ENCODE results near the gene CAMTA1.

CAMTA1 gene

DNA sequence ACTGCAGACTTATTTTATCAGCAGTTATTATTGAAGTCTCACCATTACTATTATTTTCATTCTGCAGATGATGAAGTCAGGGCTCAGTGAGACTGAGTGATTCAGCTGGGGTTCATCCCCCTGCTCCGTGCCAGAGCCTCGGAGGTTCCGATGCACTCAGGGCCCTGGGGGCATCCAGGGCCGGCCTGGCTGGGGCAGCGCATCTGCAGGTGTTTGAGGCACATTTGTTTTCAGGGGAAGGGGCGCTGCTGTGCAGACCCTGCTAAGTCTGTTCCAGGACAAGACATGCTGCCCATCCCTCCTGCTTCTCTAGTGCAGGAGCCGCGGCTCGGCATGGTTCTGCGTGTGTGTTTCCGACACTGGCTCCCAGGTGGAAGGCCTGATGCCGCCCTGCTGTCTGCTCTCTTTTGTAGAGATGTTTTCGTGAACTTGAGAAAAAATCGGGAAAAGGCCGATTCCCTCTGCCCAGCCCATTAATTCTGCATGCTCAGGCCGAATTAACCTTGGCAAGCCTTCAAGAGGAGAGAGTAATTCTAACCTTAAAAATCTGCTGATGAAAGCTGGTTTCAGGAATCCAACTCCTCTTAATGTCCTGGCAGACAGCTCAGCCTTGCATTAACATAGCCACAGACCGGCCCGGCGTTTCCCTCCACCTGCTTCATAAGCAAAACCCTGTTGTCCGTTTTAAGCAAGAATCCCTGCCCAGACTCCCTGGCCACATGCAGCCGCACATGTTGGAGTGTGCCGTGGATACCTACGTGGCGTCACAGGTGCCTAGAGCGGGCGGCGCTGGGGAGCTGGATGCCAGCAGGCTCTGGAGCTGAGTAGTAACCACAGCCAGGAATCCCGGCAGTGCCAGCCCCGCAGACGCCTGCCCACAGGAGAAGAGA, 669.9 kb downstream of the CAMTA1 start:
- H3K4me3 ChIP-seq (ENCODE audit: low read length), result no peak overlapping the region
- DNase-seq (ENCODE audit: low read depth), result no peak
- TF ChIP-seq, protein P1, sequence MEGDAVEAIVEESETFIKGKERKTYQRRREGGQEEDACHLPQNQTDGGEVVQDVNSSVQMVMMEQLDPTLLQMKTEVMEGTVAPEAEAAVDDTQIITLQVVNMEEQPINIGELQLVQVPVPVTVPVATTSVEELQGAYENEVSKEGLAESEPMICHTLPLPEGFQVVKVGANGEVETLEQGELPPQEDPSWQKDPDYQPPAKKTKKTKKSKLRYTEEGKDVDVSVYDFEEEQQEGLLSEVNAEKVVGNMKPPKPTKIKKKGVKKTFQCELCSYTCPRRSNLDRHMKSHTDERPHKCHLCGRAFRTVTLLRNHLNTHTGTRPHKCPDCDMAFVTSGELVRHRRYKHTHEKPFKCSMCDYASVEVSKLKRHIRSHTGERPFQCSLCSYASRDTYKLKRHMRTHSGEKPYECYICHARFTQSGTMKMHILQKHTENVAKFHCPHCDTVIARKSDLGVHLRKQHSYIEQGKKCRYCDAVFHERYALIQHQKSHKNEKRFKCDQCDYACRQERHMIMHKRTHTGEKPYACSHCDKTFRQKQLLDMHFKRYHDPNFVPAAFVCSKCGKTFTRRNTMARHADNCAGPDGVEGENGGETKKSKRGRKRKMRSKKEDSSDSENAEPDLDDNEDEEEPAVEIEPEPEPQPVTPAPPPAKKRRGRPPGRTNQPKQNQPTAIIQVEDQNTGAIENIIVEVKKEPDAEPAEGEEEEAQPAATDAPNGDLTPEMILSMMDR (IDR thresholded peaks at IDR 0.05; ENCODE audit: insufficient read depth, low read depth, low read length, missing control alignments), result no peak

DNA sequence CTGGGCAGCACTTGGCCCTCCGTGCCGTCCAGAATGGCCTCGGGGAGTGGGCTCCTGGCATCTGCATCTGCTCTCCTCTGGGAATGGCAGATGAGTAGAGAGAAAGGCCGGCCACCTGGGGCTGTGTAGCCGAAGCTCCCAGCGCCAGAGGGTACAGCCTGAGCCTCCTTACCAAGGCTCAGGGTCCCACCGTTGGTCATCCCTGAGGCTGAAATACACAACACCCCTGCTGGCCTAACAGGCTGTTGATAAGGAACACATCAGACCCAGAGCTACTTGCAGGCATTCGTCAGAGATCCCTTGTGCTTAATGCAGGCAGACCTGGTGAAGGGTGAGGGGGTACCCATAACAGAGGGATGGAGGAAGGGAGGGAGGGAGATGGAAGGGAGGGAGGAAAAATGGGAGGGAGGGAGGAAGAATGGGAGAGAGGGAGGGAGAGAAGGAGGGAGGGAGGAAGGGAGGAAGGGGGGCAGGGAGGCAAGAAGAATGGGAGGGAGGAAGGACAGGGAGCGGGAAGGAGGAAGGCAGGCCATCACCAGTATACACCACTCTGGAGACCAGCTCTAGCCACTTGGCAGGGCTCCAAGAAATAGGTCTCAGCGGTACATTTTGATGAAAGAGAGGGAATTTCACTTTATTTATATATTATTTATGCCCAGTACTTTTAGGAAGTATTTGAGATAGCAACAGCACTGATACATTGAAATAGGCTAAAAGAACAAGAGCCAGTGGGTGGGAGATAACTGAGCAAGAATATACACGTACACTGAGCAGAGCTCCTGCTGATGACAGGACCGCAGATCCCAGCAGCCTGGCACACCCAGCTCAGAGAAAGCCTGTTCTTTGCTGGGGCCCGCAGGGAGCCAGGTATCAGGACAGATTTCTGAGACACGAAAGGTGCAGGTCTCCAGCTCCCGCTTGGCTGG, 670.8 kb downstream of the CAMTA1 start:
- no peak for DNase-seq (ENCODE audit: low read depth)
- TF ChIP-seq, protein P1 (IDR thresholded peaks at IDR 0.05; ENCODE audit: insufficient read depth, low read depth, low read length, missing control alignments), result no peak
- no peak overlapping the region for H3K4me3 ChIP-seq (ENCODE audit: low read length)

DNA sequence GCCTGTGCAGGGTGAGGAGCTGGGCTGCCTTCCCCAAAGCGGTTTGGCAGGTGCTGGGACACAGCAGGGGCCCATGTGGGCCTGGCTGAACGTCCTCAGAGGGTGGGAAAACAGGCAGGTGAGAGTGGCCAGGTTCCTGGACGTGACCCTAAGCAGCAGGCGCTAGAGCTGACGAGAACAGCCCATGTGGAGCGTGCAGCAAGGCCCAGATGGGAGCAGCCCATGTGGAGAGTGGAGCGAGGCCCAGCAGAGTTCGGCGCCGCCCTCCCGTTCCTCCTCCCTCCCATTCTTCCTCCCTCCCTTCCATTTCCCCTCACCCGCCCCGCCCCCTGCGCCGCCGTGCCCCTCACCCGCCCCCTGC, 671.4 kb downstream of the CAMTA1 start:
- TF ChIP-seq, protein P1 (IDR thresholded peaks at IDR 0.05; ENCODE audit: insufficient read depth, low read depth, low read length, missing control alignments), result no peak
- DNase-seq (ENCODE audit: low read depth), result no peak
- H3K4me3 ChIP-seq (ENCODE audit: low read length), result no peak overlapping the region

DNA sequence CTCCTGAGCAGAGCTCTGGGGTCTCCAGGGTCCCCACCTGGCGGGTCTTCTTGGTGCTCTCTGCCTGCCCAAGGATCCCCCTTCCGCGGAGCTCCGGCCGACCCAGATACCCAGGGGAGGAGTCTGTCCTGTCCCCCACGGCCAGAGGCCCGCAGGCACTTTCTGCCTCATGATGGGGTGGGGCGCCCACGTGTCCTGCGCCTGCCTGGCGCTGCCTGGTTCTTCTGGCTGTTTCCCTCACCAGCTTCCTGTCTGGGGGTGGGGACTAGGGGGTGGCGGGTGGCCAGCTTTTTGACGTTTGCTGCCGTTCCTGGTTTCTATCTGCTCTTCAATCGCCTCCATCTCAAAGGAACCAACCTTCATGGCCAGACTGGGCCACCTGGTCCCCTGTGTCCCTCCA, 672.6 kb downstream of the CAMTA1 start:
- DNase-seq (ENCODE audit: low read depth), result no peak
- TF ChIP-seq, protein P1 (IDR thresholded peaks at IDR 0.05; ENCODE audit: insufficient read depth, low read depth, low read length, missing control alignments), result no peak
- no peak overlapping the region for H3K4me3 ChIP-seq (ENCODE audit: low read length)

DNA sequence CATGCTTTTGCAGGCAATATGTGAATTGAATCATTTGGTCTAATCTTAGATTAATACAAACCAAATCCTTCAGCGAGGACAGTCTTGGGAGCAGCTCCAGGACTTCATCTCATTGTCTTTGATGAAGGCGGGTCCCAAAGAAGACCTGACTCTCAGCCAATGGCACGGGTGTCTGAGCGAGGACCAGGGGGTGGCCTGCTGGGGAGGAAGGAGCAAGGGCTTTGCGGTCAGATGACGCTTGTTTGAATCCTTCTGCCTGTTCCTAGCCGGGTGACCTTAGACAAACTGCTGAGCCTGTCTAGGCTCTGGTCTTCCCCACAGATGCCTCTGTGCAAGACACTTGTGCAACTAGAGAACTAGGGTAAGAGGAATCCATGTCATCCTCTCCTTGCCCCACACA, 673.7 kb downstream of the CAMTA1 start:
- DNase-seq (ENCODE audit: low read depth), result no peak
- TF ChIP-seq, protein P1 (IDR thresholded peaks at IDR 0.05; ENCODE audit: insufficient read depth, low read depth, low read length, missing control alignments), result no peak
- no peak overlapping the region for H3K4me3 ChIP-seq (ENCODE audit: low read length)

DNA sequence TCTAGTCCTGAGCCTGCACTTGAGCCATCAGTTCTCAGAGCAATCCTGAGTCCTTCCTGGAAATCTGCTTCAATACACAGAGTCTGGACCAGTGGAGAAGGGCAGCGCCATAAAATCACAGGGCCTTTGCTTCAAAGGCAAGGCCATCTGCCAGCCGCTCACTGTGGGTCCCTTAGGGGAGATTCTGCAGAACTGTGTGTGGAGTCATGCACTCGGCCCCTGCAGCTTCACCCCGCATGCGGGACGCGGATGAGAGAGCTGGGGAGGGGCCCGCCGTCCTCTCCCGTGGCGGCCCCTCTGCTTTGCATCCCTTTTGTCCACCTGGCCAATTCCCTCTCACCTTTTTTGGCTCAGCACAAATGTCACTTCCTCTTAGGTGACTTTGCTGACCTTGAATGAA, 674.7 kb downstream of the CAMTA1 start:
- no peak for DNase-seq (ENCODE audit: low read depth)
- TF ChIP-seq, protein P1 (IDR thresholded peaks at IDR 0.05; ENCODE audit: insufficient read depth, low read depth, low read length, missing control alignments), result no peak
- H3K4me3 ChIP-seq (ENCODE audit: low read length), result no peak overlapping the region

Data from epithelial cell of esophagus (primary cell).